A204.1 (cell line): ENCODE results near the gene UBFD1.
"Not testable (repeated sequence)": the region's sequence is repeated elsewhere in the genome, so short reads cannot be mapped to it uniquely, and the experiment has no call there.

Experiments used
- FAIRE-seq: peaks from 2 replicates; lab custom pipeline; 2012; peaks lifted over from hg19 to GRCh38; lab: Jason Lieb, UNC

The UBFD1 gene

GRCh38 chr16:23570992-23571632, 13.6 kb downstream of the UBFD1 start:
- no peak for FAIRE-seq

GRCh38 chr16:23571895-23572294, 14.4 kb downstream of the UBFD1 start:
- FAIRE-seq = no peak

- no peak for FAIRE-seq
Measured at GRCh38 chr16:23572394-23572793, 14.9 kb downstream of the UBFD1 start.

- FAIRE-seq = no peak
Measured at GRCh38 chr16:23573817-23574216, 16.3 kb downstream of the UBFD1 start.

GRCh38 chr16:23575834-23576233, 18.3 kb downstream of the UBFD1 start:
- FAIRE-seq = no peak

- FAIRE-seq = no peak
Measured at GRCh38 chr16:23577493-23577892, 20.0 kb downstream of the UBFD1 start.

- FAIRE-seq = no peak
Measured at GRCh38 chr16:23578101-23578830, 20.7 kb downstream of the UBFD1 start.

GRCh38 chr16:23579371-23579770, 21.8 kb downstream of the UBFD1 start:
- no peak for FAIRE-seq

GRCh38 chr16:23580391-23580790, 22.9 kb downstream of the UBFD1 start:
- no peak for FAIRE-seq

GRCh38 chr16:23581764-23582163, 24.2 kb downstream of the UBFD1 start:
- FAIRE-seq = no peak

- FAIRE-seq = not testable (repeated sequence)
Measured at GRCh38 chr16:23583271-23583670, 25.7 kb downstream of the UBFD1 start.

GRCh38 chr16:23584186-23585076, 26.9 kb downstream of the UBFD1 start:
- no peak for FAIRE-seq

- FAIRE-seq = no peak
Measured at GRCh38 chr16:23587726-23588125, 30.2 kb downstream of the UBFD1 start.

GRCh38 chr16:23590181-23590580, 32.7 kb downstream of the UBFD1 start:
- no peak for FAIRE-seq

GRCh38 chr16:23594186-23594585, 36.7 kb downstream of the UBFD1 start:
- no peak for FAIRE-seq

- FAIRE-seq = no peak
Measured at GRCh38 chr16:23595246-23595950, 37.9 kb downstream of the UBFD1 start.

- no peak for FAIRE-seq
Measured at GRCh38 chr16:23595951-23596720, 38.6 kb downstream of the UBFD1 start, which contains the start of gene NDUFAB1. Gene NDUFAB1, minus strand, starts transcription at chr16:23596316. Its CDS starts 26 bp downstream, at chr16:23596290.

- FAIRE-seq = no peak
Measured at GRCh38 chr16:23597003-23597756, 39.7 kb downstream of the UBFD1 start.

GRCh38 chr16:23607726-23608125, 50.2 kb downstream of the UBFD1 start:
- no peak for FAIRE-seq

GRCh38 chr16:23608194-23608593, 50.7 kb downstream of the UBFD1 start:
- no peak for FAIRE-seq

- FAIRE-seq = no peak
Measured at GRCh38 chr16:23609929-23610328, 52.4 kb downstream of the UBFD1 start.
